AG04449 (cell line): ENCODE results near the gene SEZ6.

ENCODE experiments used
- CTCF ChIA-PET: fragments of 350-600 bp; formaldehyde crosslinking; extraction: SDS; loops from one replicate; lab custom pipeline; 2021; ENCODE audit warnings: antibody characterized with exemption; lab: Yijun Ruan, JAX
- POLR2A ChIA-PET: fragments of 400-600, 350-600 bp; formaldehyde crosslinking; extraction: SDS; loops from one replicate; lab custom pipeline; 2020; ENCODE audit warnings: antibody characterized with exemption, inconsistent platforms; lab: Yijun Ruan, JAX
- DNase-seq: peaks from one replicate; pipeline ENCODE4 v3.0.0-alpha.2; 2010; ENCODE audit warnings: low read depth, low spot score
- H3K4me3 ChIP-seq: 2 replicates; pipeline ENCODE4 v1.5.1; 2011; ENCODE audit warnings: low read depth, mild to moderate bottlenecking, control low read depth, low read length
- TF ChIP-seq, protein P1 (sequence below): IDR thresholded peaks from one replicate; pipeline ENCODE4 v1.5.1; 2011; ENCODE audit warnings: mild to moderate bottlenecking, moderate library complexity, low read length, control low read depth, inconsistent platforms; ENCODE audit not compliant: insufficient read depth; ENCODE audit errors: missing control alignments

Gene SEZ6

DNA sequence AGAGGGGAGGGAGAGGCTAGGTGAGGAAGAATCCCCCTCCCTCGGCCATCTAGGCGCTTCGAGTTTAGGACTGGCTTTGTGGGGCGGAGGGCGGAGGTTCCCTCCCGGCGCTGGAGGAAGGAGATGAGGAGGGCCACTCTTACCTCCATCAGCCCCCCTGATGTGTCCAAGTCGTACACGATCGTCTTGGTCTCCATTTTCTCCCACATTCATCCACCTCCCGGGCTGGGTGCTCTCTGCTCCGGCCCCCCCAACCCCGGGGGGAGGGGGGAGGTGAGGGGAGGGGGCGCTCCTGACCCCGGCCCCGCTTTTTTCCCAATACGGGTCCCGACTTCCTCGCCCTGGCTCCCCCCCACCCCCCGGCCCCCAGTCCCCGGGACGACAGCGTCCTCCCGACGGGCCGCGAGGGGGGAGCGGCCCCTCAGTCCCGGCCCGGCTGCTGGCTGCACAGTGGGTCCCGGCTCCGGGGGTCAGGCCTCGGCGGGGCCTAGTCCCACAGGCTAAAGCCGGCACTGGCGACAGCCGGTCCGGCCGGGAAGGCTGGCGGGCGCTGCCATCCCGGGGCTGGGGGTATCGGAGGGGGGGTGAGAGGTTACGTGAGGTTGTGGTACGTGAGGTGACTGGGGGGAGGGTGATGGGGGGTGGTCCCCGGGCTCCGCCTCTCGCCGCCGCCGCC is 54.9 kb downstream of the SEZ6 start:
- TF ChIP-seq, protein P1, sequence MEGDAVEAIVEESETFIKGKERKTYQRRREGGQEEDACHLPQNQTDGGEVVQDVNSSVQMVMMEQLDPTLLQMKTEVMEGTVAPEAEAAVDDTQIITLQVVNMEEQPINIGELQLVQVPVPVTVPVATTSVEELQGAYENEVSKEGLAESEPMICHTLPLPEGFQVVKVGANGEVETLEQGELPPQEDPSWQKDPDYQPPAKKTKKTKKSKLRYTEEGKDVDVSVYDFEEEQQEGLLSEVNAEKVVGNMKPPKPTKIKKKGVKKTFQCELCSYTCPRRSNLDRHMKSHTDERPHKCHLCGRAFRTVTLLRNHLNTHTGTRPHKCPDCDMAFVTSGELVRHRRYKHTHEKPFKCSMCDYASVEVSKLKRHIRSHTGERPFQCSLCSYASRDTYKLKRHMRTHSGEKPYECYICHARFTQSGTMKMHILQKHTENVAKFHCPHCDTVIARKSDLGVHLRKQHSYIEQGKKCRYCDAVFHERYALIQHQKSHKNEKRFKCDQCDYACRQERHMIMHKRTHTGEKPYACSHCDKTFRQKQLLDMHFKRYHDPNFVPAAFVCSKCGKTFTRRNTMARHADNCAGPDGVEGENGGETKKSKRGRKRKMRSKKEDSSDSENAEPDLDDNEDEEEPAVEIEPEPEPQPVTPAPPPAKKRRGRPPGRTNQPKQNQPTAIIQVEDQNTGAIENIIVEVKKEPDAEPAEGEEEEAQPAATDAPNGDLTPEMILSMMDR: no peak
- POLR2A ChIA-PET: interaction anchor here (1.1 to 3.1 kb wide), 6 partner anchors 15 to 231 kb away, joined by 4 to 14 read pairs (median 8); partner anchors contain the start of genes NEK8, RPL23A and TLCD1
- no peak for DNase-seq
- H3K4me3 ChIP-seq: peak overlapping the region; percentile 89
- CTCF ChIA-PET: interaction anchor here (1.2 to 19.7 kb wide), 8 partner anchors 11 to 224 kb away, joined by 3 to 1065 read pairs (median 24); partner anchors contain the start of genes NEK8 and TLCD1

DNA sequence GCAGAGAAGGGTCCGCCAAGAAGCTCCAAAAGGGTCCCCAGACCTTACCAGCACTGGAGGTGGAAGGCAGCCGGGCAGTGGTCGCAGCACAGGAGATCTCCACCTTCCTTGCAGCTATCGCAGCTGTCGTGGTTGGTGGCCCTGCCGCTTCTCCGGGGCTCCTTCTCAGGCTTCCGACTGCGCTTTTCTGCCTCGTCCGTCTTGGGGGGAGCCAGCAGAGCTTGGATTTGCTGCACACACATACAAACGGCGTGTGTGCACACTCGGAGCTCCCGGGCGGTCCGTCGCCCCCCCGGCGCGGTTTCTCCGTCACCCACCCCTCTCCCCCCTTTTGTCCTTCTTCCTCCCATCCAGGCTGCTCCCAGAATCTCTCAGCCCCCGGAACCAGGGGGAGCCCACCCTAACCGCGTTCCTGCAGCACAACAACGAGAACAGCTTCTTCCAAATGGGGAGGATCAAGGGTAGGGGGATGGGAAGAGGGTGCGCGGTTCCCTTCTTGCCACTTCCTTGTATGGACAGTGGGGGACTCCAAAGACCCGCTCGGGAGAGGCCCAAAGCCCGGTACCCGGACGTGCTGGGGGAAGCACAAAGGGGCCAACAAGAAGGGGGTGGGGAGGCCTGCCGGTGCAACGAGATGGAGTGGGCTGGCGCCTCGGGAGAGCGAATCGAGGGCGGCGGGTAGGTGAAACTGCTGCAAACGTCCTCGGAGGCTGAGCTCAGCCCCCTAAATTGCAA is 55.6 kb downstream of the SEZ6 start:
- ChIA-PET POLR2A (interaction anchor here (0.5 to 3.1 kb wide), 7 partner anchors 9 to 230 kb away, joined by 3 to 9 read pairs (median 5); partner anchors contain the start of genes NEK8 and RPL23A), CTCF (interaction anchor here (1.2 to 19.7 kb wide), 9 partner anchors 10 to 223 kb away, joined by 3 to 1065 read pairs (median 6); partner anchors contain the start of genes NEK8 and TLCD1)
- peak overlapping the region; percentile 89 for H3K4me3 ChIP-seq
- TF ChIP-seq, protein P1: no peak
- no peak for DNase-seq

DNA sequence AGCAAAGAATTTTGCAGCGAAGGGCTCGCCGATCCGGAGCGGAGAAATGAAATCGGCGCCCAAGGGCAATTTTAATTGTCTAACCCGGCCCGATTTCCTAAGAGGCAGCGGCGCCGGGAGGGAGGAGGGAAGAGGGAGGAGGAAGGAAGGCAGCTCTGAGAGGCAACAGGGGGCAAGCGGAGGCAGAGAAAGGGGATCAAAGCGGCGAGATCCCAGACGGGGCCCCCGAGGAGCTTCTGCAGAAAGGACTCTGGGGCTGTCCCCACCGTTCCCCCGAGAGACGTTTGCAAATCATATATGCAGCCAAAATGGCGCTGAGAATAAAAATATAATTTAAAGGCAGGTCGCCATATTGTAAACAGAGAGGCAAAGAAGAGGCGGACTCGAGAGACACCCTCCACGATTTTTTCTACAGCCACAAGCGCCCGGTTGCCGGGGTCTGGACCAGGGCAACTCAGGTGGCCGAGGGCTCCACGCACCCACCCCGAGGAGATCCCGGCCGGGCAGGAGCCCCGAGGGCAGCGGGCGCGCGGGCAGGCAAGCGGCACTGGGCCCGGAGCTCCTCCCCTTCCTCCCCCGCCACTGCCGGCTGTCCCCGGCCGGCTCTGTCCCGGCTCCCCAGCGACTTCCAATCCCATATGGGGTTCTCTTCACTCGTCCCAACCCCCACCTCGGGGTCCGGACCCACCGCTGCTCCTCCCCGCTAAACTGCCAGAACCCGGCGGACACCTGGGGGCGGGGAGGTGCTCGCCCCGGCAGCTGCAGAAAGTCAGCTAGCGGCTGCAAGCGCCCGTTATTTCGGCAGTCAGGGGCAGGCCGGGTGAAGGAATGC is 56.4 kb downstream of the SEZ6 start:
- peak overlapping the region; percentile 89 for H3K4me3 ChIP-seq
- CTCF ChIA-PET: interaction anchor here (0.6 to 19.7 kb wide), 12 partner anchors 10 to 288 kb away, joined by 3 to 1065 read pairs (median 4); partner anchors contain the start of genes NEK8, SDF2 and TLCD1
- DNase-seq: no peak
- TF ChIP-seq, protein P1: no peak
- POLR2A ChIA-PET: interaction anchor here (0.5 to 3.1 kb wide), 6 partner anchors 8 to 229 kb away, joined by 3 to 9 read pairs (median 4); partner anchors contain the start of genes NEK8 and RPL23A

DNA sequence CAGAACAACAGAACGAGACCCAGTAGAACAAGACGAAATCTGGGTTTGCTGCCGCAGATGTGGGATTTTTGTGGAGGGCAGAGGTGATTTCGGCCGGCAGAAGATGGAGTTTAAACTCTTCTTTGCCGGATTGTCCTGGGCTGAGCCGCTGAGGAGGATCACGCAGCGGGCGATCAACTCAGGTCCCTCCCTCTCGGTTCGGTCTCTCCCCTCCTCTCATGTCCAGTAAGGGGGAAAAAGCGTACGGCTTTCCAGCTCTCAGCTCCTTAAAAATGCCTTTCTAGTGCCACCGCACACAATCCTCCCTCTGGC is 57.0 kb downstream of the SEZ6 start:
- DNase-seq: no peak
- CTCF ChIA-PET: interaction anchor here (0.6 to 19.7 kb wide), 8 partner anchors 11 to 287 kb away, joined by 3 to 1065 read pairs (median 3); partner anchors contain the start of genes NEK8, SDF2 and TLCD1

DNA sequence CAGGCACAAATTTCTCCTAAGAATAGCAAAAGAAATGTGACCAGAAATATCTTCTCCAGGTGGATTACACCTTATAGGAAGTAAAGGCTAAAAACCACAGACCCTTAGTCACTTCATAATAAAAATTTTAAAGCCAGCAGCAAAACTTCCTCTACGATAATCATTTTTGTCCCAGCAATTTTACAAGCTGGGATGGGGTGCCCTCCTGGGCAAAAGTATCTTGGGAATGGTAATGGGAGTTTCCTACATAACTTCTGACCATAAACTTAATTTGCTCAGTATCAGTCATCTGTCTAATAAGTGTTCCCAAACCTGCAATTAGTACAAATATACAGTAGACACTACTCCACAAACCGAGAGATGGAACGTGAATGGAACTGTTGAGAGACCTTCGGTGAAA is 57.5 kb downstream of the SEZ6 start:
- TF ChIP-seq, protein P1: no peak
- ChIA-PET CTCF (interaction anchor here (0.6 to 19.7 kb wide), 8 partner anchors 11 to 287 kb away, joined by 3 to 1065 read pairs (median 3); partner anchors contain the start of genes NEK8, SDF2 and TLCD1), POLR2A (interaction anchor here (0.6 kb wide), 1 partner anchor 192 kb away, joined by 3 read pairs; no protein-coding TSS in a partner anchor)
- peak overlapping the region; percentile 89 for H3K4me3 ChIP-seq
- no peak for DNase-seq

More for the DNA sequence above, 57.0 kb downstream of the SEZ6 start:
- POLR2A ChIA-PET: interaction anchor here (1.0 kb wide), 1 partner anchor 202 kb away, joined by 5 read pairs; no protein-coding TSS in a partner anchor
- TF ChIP-seq, protein P1: no peak
- H3K4me3 ChIP-seq: peak overlapping the region; percentile 89
